ENCODE results near the gene MS4A6A.

The MS4A6A gene

DNA sequence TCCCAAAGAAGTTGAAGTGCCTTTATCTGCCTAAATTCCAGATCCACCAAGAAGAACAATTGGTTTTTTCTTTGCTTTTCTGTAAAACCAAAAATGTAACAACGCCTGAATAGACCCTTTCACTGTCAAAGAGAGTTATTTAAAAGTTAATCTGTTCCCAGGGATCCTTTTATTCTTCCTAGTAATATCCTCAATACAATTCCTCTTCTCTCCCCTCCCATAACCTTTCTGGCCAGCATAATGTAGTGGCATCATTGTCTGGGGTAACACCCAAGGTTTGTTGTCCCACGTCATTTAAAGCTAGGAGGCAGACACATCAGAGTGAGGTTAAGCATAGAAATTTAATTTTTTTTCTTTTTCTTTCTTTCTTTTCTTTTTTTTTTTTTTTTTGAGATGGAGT is 54.5 kb downstream of the MS4A6A start:
- no peak for DNase-seq (ENCODE audit: low spot score)

DNA sequence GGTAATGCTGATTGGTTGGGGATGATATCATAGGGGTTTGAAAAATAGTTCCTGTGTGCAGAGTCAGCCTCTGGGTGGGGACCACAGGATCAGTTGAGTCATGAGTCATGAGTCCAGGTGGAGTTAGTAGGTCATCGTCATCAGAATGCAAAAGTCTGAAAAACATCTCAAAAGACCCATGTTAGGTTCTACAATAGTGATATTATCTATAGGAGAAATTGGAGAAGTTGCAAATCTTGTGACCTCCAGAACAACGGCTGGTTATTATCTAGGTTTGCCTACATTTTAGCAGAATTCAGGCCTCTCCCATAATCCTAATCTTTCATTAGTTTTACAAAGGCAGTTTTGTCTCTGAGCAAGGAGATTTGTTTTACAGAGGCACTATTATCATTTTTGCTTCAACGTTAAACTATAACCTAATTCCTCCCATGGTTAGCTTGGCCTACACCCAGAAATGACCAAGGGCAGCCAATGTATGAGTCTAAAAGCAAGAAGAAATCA is 55.5 kb downstream of the MS4A6A start:
- no peak for DNase-seq (ENCODE audit: low spot score)

DNA sequence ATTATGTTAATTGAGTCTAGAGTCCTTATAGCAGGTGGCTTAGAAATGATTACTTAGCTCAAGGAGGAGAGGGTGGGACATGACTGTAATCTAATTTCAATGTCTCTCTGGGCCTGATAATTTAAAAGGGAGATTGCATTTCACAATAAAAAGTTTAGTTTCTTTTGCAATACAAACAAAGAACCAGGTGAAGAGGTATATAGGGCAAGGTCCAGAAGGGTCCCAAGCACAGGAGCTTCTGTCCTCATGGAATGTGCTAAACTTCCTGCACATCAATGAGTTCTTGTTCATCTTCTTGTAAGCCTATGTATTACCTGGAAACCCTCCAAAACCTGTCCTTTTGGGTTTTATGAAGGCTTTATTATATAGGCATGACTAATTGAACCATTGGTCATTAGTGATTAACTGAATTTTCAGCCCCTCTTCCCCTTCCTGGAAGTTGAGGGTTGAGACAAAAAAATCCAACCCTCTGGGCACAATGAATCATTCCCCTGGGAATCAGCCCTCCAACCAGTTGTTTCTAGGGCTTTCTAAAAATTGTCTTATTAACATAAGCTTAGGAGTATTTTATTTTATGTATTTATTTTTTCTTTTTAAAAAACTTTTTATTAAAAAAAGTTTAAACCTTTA is 56.8 kb downstream of the MS4A6A start:
- DNase-seq (ENCODE audit: low spot score): no peak

DNA sequence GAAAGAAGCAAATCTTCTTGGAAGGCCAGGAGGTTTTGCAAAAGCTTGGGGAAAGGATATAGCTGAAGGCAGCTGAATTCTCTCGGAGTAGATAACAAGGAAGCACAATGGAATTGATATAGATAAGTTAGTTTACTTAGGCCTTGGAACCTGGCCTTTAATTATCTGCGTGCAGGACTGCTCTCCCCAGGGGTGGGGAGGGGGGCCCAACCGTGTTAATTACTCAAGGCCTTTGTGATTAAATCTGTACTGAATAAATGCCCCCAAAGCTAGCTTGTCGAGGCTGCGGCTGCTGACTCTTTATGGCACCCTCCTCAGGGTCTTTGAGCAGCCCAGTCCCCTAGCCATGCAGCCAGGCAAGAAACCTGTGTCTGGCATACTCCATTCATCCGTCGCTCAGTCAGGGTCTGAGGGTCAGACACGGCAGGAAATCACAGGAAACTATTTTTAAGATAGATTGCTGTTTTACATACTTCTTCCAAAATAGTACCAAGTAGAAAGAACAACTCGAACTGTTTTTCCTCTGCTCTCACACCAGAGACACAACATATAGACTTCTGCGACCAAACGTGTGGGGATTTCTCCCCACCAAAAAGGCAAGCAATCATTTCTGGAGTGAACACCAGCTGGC is 58.0 kb downstream of the MS4A6A start:
- no peak for DNase-seq (ENCODE audit: low spot score)
